Posterior vena cava (tissue), 2 donors: ENCODE results near the gene ATIC. TPM values are rescaled to one million over a fixed set of nuclear protein-coding genes. Genes with fewer than 3 reads are reported as not detected.

Experiments used
- DNase-seq: peaks from one replicate; pipeline ENCODE4 v3.0.0-alpha.2; 2020; ENCODE audit warnings: low spot score
- intact Hi-C, 2 donors: fragments of 100-400 bp; cut with DNase I; formaldehyde crosslinking; loops; one replicate each; pipeline versions ENCODE4 v1.14.1 to v1.14.2; 2022 to 2023
- long read RNA-seq, 2 donors: library from polyadenylated mRNA; unstranded; transcript quantifications; one replicate each; pipeline ENCODE4 v2.0.0, GENCODE V29; 2020 to 2021
- total RNA-seq, 2 donors: library from RNA; stranded (reverse); fragmentation: NEBNext Ultra II Directional; extraction: Animal tissue kit (Norgen Biotek cat#: 25700); gene quantifications; one replicate each; pipeline ENCODE4 v1.2.1, GENCODE V29; 2021
- donor health status: DM: yes; HTN: yes; CAD: no.
- donor health status: DM: yes; HTN: yes; CAD: no.

The ATIC gene
- 10 to 100 TPM; 52.2 to 57.7 TPM for total RNA-seq
- long read RNA-seq, donor 1, transcript ATIC-201 (16 exons, 2,213 nt): major isoform, 20 of 34 reads
- long read RNA-seq, donor 1, partial matches to known transcripts: 6 of 34 reads
- long read RNA-seq, donor 1, other reads (novel, unspliced or antisense): 3 of 34 reads
- long read RNA-seq, donor 2, transcript ATIC-205 (15 exons, 2,275 nt): minor isoform, 18 of 208 reads
- long read RNA-seq, donor 2, transcript ATIC-207 (16 exons, 2,187 nt): minor isoform, 7 of 208 reads
- long read RNA-seq, donor 2, transcript ATIC-201 (16 exons, 2,213 nt): major isoform, 155 of 208 reads
- long read RNA-seq, donor 2, partial matches to known transcripts: 15 of 208 reads
- long read RNA-seq, donor 2, other reads (novel, unspliced or antisense): 13 of 208 reads

DNA sequence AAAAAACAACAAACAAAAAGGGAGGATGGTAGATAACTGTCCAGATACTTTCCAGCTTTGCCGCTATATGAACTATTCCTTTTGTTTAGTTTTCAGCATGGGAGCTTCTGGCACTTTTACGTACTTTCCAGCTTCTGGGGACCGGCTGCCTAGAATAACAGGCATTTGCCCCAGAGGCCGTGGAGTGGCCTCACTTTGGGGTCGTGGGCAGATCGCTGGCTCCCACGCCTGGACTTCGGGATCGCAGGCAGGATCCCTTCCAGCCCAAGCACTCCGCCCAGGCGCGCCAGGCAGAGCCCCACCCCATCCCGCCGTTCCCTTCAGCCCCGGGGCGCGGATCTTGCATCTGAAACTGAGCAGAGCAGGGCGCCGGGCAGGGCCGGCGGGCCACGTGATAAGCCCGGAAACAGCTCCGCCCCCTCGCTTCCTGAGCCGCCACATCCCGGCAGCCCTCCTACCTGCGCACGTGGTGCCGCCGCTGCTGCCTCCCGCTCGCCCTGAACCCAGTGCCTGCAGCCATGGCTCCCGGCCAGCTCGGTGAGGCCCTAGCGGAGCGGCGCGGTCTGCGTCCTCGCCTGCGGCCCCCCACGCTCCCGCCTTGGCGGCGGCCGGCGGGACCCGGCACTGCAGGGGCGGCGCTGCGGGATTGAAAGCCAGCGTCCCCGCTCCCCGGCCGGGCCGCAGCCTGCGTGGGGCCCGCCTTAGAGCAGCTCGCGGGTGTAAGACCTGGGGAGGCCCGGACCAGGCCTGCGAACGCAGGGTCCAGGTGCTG is at the start of gene ATIC:
TSS of gene ATIC (plus strand) at position 435 of the 772 bp plus-strand sequence. CDS start at position 519, 84 bp downstream.
- intact Hi-C loops: no loop called here
- DNase-seq: peak; percentile 98

- DNase-seq: no peak
- intact Hi-C loops: no loop called here
Measured at GRCh38 chr2:215262303-215262702, 49.6 kb upstream of the ATIC start.

- no peak for DNase-seq
- intact Hi-C loops: no loop called here
Measured at GRCh38 chr2:215262741-215263362, 49.0 kb upstream of the ATIC start.

GRCh38 chr2:215264374-215264773 is 47.5 kb upstream of the ATIC start:
- DNase-seq: no peak
- intact Hi-C loops: no loop called here

GRCh38 chr2:215269397-215270117 is 42.3 kb upstream of the ATIC start:
- intact Hi-C loops: no loop called here
- DNase-seq: no peak

DNA sequence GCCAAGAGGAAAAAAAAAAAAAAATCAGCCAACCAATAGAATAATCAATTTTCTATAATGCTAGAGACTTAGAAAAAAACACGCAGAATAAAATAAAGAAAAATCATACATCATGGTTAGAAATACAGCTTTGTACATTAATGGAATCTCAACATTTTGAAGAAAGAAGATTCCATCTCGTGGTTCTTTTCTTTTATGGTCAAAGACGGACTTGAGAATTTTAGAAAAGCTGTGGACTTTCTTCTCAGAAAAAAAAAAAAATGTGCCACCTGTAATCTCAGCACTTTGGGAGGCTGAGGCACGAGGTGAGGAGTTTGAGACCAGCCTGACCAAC is 41.8 kb upstream of the ATIC start:
- intact Hi-C loops: no loop called here
- DNase-seq: no peak

- intact Hi-C loops: no loop called here
- DNase-seq: no peak
Measured at GRCh38 chr2:215271446-215271845, 40.4 kb upstream of the ATIC start.

DNA sequence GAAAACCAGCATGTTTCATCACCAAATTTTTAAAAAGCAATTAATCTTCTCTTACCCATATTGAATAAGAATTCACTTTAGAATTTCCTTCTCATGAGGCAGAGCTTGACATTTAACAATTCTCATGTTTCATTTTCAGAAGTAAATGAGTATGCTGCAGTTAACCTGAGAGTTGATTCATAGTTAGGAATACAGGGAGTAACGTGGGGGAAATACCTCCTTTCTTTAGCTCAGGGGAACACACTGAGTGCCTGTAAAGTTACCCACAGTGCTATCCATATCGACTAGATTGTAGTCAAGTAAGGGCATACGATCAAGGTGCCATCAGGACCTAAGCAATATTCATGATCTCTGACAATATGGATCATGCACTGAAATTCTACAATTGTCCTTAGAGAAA is 38.9 kb upstream of the ATIC start:
- intact Hi-C loops: no loop called here
- no peak for DNase-seq

GRCh38 chr2:215274829-215275228 is 37.0 kb upstream of the ATIC start:
- intact Hi-C loops: no loop called here
- no peak for DNase-seq

DNA sequence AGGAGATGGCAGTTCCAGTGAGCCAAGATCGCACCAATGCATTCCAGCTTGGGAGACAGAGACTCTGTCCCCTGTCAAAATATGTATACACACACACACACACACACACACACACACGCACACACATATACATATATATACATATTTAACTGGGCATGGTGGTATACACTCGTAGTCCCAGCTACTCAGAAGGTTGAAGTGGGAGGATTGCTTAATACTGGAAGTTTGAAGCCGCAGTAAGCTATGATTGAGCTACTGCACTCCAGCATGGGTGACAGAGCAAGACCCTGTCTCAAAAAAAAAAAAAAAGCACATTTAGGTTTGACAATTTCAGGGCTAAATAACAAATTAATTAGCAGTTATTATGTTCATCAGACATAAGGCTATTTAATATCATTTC is 36.0 kb upstream of the ATIC start:
- intact Hi-C loops: no loop called here
- no peak for DNase-seq

DNA sequence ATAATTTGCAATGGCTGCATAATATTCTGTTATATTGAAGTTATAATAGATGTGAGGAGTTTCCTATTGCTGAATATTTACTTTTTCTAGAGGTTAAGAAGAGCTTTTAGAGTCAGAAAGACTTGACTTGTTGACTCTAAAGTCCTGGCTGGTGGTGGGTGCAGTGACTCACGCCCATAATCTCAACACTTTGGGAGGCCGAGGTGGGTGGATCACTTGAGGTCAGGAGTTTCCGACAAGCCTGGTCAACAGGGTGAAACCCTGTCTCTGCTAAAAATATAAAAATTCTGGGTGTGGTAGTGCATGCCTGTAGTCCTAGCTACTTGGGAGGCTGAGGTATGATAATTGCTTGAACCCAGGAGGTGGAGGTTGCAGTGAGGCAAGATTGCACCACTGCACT is 33.9 kb upstream of the ATIC start:
- DNase-seq: no peak
- intact Hi-C loops: no loop called here

GRCh38 chr2:215280326-215280725 is 31.5 kb upstream of the ATIC start:
- no peak for DNase-seq
- intact Hi-C loops: no loop called here

GRCh38 chr2:215283221-215283620 is 28.6 kb upstream of the ATIC start:
- DNase-seq: no peak
- intact Hi-C loops: no loop called here

- no peak for DNase-seq
Measured at GRCh38 chr2:215286309-215286708, 25.6 kb upstream of the ATIC start.

GRCh38 chr2:215288112-215288815 is 23.6 kb upstream of the ATIC start:
- intact Hi-C loops: no loop called here

More at GRCh38 chr2:215286309-215286708, 25.6 kb upstream of the ATIC start:
- intact Hi-C loops: no loop called here

GRCh38 chr2:215290980-215291599 is 20.8 kb upstream of the ATIC start:
- DNase-seq: no peak
- intact Hi-C loops: no loop called here

More at GRCh38 chr2:215288112-215288815, 23.6 kb upstream of the ATIC start:
- no peak for DNase-seq

DNA sequence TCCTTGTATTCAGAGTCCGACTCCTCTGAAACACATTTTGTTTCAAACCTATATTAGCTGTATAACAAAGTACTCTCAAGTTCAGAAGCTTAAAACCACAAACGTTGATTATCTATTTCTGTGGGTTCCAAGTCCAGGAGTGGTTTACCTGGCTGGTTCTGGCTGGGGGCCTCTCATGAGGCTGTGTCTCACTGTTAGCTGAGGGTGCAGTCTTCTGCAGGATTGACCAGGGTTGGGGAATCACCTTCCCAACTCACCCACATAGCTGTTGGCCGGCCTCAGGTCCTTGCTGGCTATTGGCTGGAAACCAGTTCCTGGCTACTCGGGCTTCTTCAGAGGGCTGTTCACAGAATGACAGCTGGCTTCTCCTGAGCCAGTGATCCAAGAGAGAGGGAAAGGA is 18.0 kb upstream of the ATIC start:
- intact Hi-C loops: no loop called here
- no peak for DNase-seq

- DNase-seq: no peak
- intact Hi-C loops: no loop called here
Measured at GRCh38 chr2:215299337-215299859, 12.5 kb upstream of the ATIC start.
